Measurements from ENCODE around the gene NYAP1.
"Not testable (repeated sequence)": the region's sequence is repeated elsewhere in the genome, so short reads cannot be mapped to it uniquely, and the experiment has no call there.

DNA sequence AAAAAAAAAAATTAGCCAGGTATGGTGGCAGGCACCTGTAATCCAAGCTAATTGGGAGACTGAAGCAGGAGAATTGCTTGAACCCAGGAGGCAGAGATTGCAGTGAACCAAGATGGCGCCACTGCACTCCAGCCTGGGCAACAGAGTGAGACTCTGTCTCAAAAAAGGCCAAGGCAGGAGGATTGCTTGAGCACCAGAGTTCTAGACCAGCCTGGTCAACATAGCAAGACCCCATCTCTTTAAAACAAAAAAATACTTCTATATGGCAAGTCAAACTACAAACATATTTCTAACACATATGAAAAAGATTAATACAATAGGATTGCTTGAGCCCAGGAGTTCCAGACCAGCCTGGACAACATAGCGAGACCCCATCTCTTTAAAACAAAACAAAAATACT lies 17.0 kb downstream of the NYAP1 start:
- TF ChIP-seq POLR2AphosphoS5, EP300, CTCF, POLR2A (IDR thresholded peaks at IDR 0.05): not testable (repeated sequence)
